NCI-H748 (cell line): Measurements from ENCODE around the gene RALGAPB.
"Not testable (repeated sequence)": the region's sequence is repeated elsewhere in the genome, so short reads cannot be mapped to it uniquely, and the experiment has no call there.

ENCODE experiments used
- DNase-seq: peaks from one replicate; lab custom pipeline; 2025; ENCODE audit not compliant: unreplicated experiment; lab: John Stamatoyannopoulos, UW

RALGAPB gene

GRCh38 chr20:38485041-38485440, 12.4 kb downstream of the RALGAPB start:
- DNase-seq = no peak

GRCh38 chr20:38489181-38489580, 16.5 kb downstream of the RALGAPB start:
- no peak for DNase-seq

GRCh38 chr20:38497246-38497935, 24.7 kb downstream of the RALGAPB start:
- no peak for DNase-seq

GRCh38 chr20:38498909-38499308, 26.3 kb downstream of the RALGAPB start:
- DNase-seq = no peak

GRCh38 chr20:38499366-38499765, 26.7 kb downstream of the RALGAPB start:
- no peak for DNase-seq

- DNase-seq = no peak
These were observed 29.3 kb downstream of the RALGAPB start for GRCh38 chr20:38501858-38502436.

- DNase-seq = no peak
These were observed 31.9 kb downstream of the RALGAPB start for GRCh38 chr20:38504368-38505090.

GRCh38 chr20:38505091-38505455, 32.4 kb downstream of the RALGAPB start:
- DNase-seq = no peak

GRCh38 chr20:38511726-38512125, 39.1 kb downstream of the RALGAPB start:
- DNase-seq = not testable (repeated sequence)

- no peak for DNase-seq
These were observed 41.5 kb downstream of the RALGAPB start for GRCh38 chr20:38514185-38514584.

- no peak for DNase-seq
These were observed 42.3 kb downstream of the RALGAPB start for GRCh38 chr20:38514947-38515346.

GRCh38 chr20:38515631-38516030, 43.0 kb downstream of the RALGAPB start:
- no peak for DNase-seq

- DNase-seq = no peak
These were observed 46.8 kb downstream of the RALGAPB start for GRCh38 chr20:38519426-38519825.

- no peak for DNase-seq
These were observed 47.6 kb downstream of the RALGAPB start for GRCh38 chr20:38520261-38520660.

- DNase-seq = no peak
These were observed 51.1 kb downstream of the RALGAPB start for GRCh38 chr20:38523697-38524096.

- no peak for DNase-seq
These were observed 55.5 kb downstream of the RALGAPB start for GRCh38 chr20:38528167-38528566.

- no peak for DNase-seq
These were observed 58.4 kb downstream of the RALGAPB start for GRCh38 chr20:38531021-38531420.

GRCh38 chr20:38534756-38535155, 62.1 kb downstream of the RALGAPB start:
- DNase-seq = no peak

- no peak for DNase-seq
These were observed 63.7 kb downstream of the RALGAPB start for GRCh38 chr20:38536310-38536709.

GRCh38 chr20:38537176-38537575, 64.5 kb downstream of the RALGAPB start:
- DNase-seq = no peak

- no peak for DNase-seq
These were observed 66.1 kb downstream of the RALGAPB start for GRCh38 chr20:38538789-38539188.
